MM.1S (cell line): ENCODE data around the gene TBC1D23.

Experiments
- DNase-seq: peaks from one replicate; pipeline ENCODE4 v3.0.0-alpha.2; 2015
- H2AFZ ChIP-seq: fragments of 300-600 bp; sonication (generic); 2 replicates; pipeline ENCODE4 v1.6.0; 2016; ENCODE audit warnings: antibody characterized with exemption, low read length
- H3F3A ChIP-seq: fragments of 300-600 bp; sonication (generic); 2 replicates; pipeline ENCODE4 v1.6.1; 2016; ENCODE audit warnings: mild to moderate bottlenecking, antibody characterized with exemption, low read length, moderate library complexity, mixed read lengths; ENCODE audit not compliant: insufficient read depth
- H3K27ac ChIP-seq: fragments of 300-600 bp; sonication (generic); 2 replicates; pipeline ENCODE4 v1.5.1; 2016; ENCODE audit warnings: mild to moderate bottlenecking, low read length
- H3K27me3 ChIP-seq: fragments of 300-600 bp; sonication (generic); replicated peaks from 2 replicates; pipeline ENCODE4 v1.6.0; 2016; ENCODE audit warnings: low read length; ENCODE audit not compliant: insufficient read depth
- H3K36me3 ChIP-seq: fragments of 300-600 bp; sonication (generic); replicated peaks from 2 replicates; pipeline ENCODE4 v1.6.1; 2016; ENCODE audit warnings: mild to moderate bottlenecking, low read length, mixed read lengths; ENCODE audit not compliant: insufficient read depth
- H3K4me1 ChIP-seq: fragments of 300-600 bp; sonication (generic); 2 replicates; pipeline ENCODE4 v1.6.1; 2016; ENCODE audit warnings: low read length, mixed read lengths
- H3K4me2 ChIP-seq: fragments of 300-600 bp; sonication (generic); 2 replicates; pipeline ENCODE4 v1.6.0; 2016; ENCODE audit warnings: low read depth, low read length
- H3K4me3 ChIP-seq: fragments of 300-600 bp; sonication (generic); 2 replicates; pipeline ENCODE4 v1.5.1; 2016; ENCODE audit warnings: low read length, mixed read lengths
- H3K79me2 ChIP-seq: fragments of 300-600 bp; sonication (generic); 2 replicates; pipeline ENCODE4 v1.6.1; 2016; ENCODE audit warnings: mixed run types, low read length, mixed read lengths
- H3K9ac ChIP-seq: fragments of 300-600 bp; sonication (generic); 2 replicates; pipeline ENCODE4 v1.6.1; 2016; ENCODE audit warnings: low read length, mixed read lengths
- H3K9me2 ChIP-seq: fragments of 300-600 bp; sonication (generic); replicated peaks from 2 replicates; pipeline ENCODE4 v1.6.1; 2016; ENCODE audit warnings: mild to moderate bottlenecking, low read length, mixed read lengths; ENCODE audit not compliant: insufficient read depth
- H3K9me3 ChIP-seq: fragments of 300-600 bp; sonication (generic); replicated peaks from 2 replicates; pipeline ENCODE4 v1.6.1; 2016; ENCODE audit warnings: mild to moderate bottlenecking, low read length, mixed read lengths; ENCODE audit not compliant: insufficient read depth
- H4K20me1 ChIP-seq: fragments of 300-600 bp; sonication (generic); 2 replicates; pipeline ENCODE4 v1.6.1; 2016; ENCODE audit warnings: mild to moderate bottlenecking, low read length, moderate library complexity, mixed read lengths; ENCODE audit not compliant: insufficient read depth
- CTCF ChIP-seq: fragments of 300-600 bp; sonication (generic); IDR thresholded peaks from 2 replicates; pipeline ENCODE4 v1.5.1; 2016; ENCODE audit warnings: antibody characterized with exemption, low read length, mixed read lengths
- EZH2 ChIP-seq: fragments of 300-600 bp; sonication (generic); optimal IDR thresholded peaks from 2 replicates; pipeline ENCODE3; 2017; ENCODE audit warnings: low read depth, mild to moderate bottlenecking, antibody characterized with exemption, low read length, mixed read lengths
- EZH2phosphoT487 ChIP-seq: fragments of 300-600 bp; sonication (generic); IDR thresholded peaks from 2 replicates; pipeline ENCODE4 v1.6.1; 2018; ENCODE audit warnings: antibody characterized with exemption, low read length

The TBC1D23 gene

GRCh38 chr3:100245927-100246326 is 14.9 kb upstream of the TBC1D23 start:
- H3K9me3 ChIP-seq, result no peaks in the 10 kb centered on the region
- no peak for TF ChIP-seq EZH2phosphoT487
- TF ChIP-seq CTCF, result no peak
- no peak for TF ChIP-seq EZH2
- H3K4me3 ChIP-seq, result no peak overlapping the region
- no peak for DNase-seq
- no peak overlapping the region for H2AFZ ChIP-seq
- no peaks in the 10 kb centered on the region for H3K4me1 ChIP-seq
- no peaks in the 10 kb centered on the region for H3K9me2 ChIP-seq
- H4K20me1 ChIP-seq, result no peaks in the 10 kb centered on the region
- no peaks in the 10 kb centered on the region for H3K36me3 ChIP-seq
- H3F3A ChIP-seq, result no peaks in the 10 kb centered on the region
- H3K27me3 ChIP-seq, result no peaks in the 10 kb centered on the region
- H3K9ac ChIP-seq, result no peak overlapping the region
- H3K79me2 ChIP-seq, result no peaks in the 10 kb centered on the region
- H3K27ac ChIP-seq, result no peak overlapping the region
- no peak overlapping the region for H3K4me2 ChIP-seq

GRCh38 chr3:100246999-100247398 is 13.8 kb upstream of the TBC1D23 start:
- TF ChIP-seq CTCF (no peak), EZH2phosphoT487 (no peak), EZH2 (no peak)

GRCh38 chr3:100252001-100252400 is 8.8 kb upstream of the TBC1D23 start:
- Histone ChIP-seq H3K9ac (no peak overlapping the region), H3F3A (no peaks in the 10 kb centered on the region), H3K27me3 (no peaks in the 10 kb centered on the region), H3K27ac (no peak overlapping the region), H4K20me1 (no peaks in the 10 kb centered on the region), H3K4me3 (no peak overlapping the region), H3K9me2 (no peaks in the 10 kb centered on the region), H3K4me2 (no peak overlapping the region), H2AFZ (no peak overlapping the region), H3K9me3 (no peaks in the 10 kb centered on the region), H3K36me3 (no peaks in the 10 kb centered on the region), H3K79me2 (no peaks in the 10 kb centered on the region), H3K4me1 (no peaks in the 10 kb centered on the region)
- no peak for DNase-seq
- TF ChIP-seq CTCF (no peak), EZH2 (no peak), EZH2phosphoT487 (no peak)

More at GRCh38 chr3:100246999-100247398, 13.8 kb upstream of the TBC1D23 start:
- H3K4me1 ChIP-seq, result no peaks in the 10 kb centered on the region
- H3K4me3 ChIP-seq, result no peak overlapping the region
- no peak overlapping the region for H3K9ac ChIP-seq
- no peaks in the 10 kb centered on the region for H3K27me3 ChIP-seq
- H4K20me1 ChIP-seq, result no peaks in the 10 kb centered on the region
- H3K36me3 ChIP-seq, result no peaks in the 10 kb centered on the region
- H3K4me2 ChIP-seq, result no peak overlapping the region
- no peak for DNase-seq
- no peaks in the 10 kb centered on the region for H3K9me3 ChIP-seq
- no peaks in the 10 kb centered on the region for H3K79me2 ChIP-seq
- no peaks in the 10 kb centered on the region for H3K9me2 ChIP-seq
- H3K27ac ChIP-seq, result no peak overlapping the region
- no peaks in the 10 kb centered on the region for H3F3A ChIP-seq
- no peak overlapping the region for H2AFZ ChIP-seq
